Ishikawa (cell line): ENCODE measurements around the gene CLRN1.

Experiments
- CEBPB ChIP-seq: IDR thresholded peaks from 2 replicates; pipeline ENCODE4 v1.6.1; 2012
- CREB1 ChIP-seq: IDR thresholded peaks from 2 replicates; pipeline ENCODE4 v1.6.1; 2012; ENCODE audit warnings: low read depth
- EGR1 ChIP-seq: IDR thresholded peaks from 2 replicates; pipeline ENCODE4 v1.6.1; 2012
- EP300 ChIP-seq: IDR thresholded peaks from 2 replicates; pipeline ENCODE4 v1.6.1; 2012; ENCODE audit warnings: borderline replicate concordance
- FOXM1 ChIP-seq: IDR thresholded peaks from 2 replicates; pipeline ENCODE4 v1.6.1; 2012; ENCODE audit warnings: low read depth, borderline replicate concordance
- MAX ChIP-seq: IDR thresholded peaks from 2 replicates; pipeline ENCODE4 v1.6.1; 2012
- NFIC ChIP-seq: IDR thresholded peaks from 2 replicates; pipeline ENCODE4 v1.6.1; 2012
- RAD21 ChIP-seq: IDR thresholded peaks from 2 replicates; pipeline ENCODE4 v1.6.1; 2012; ENCODE audit warnings: low read depth
- TAF1 ChIP-seq: IDR thresholded peaks from 2 replicates; pipeline ENCODE4 v1.6.1; 2012; ENCODE audit warnings: low read depth, mild to moderate bottlenecking
- TCF12 ChIP-seq: IDR thresholded peaks from 2 replicates; pipeline ENCODE4 v1.6.1; 2012; ENCODE audit warnings: low read depth
- TEAD4 ChIP-seq: IDR thresholded peaks from 2 replicates; pipeline ENCODE4 v1.6.1; 2012
- YY1 ChIP-seq: IDR thresholded peaks from 2 replicates; pipeline ENCODE4 v1.6.1; 2012; ENCODE audit warnings: low read depth
- ZBTB7A ChIP-seq: IDR thresholded peaks from 2 replicates; pipeline ENCODE4 v1.6.1; 2012; ENCODE audit warnings: low read depth
- TF ChIP-seq, protein P1 (sequence below): IDR thresholded peaks from 2 replicates; pipeline ENCODE4 v1.6.1; 2012; ENCODE audit warnings: low read depth, mild to moderate bottlenecking
- TF ChIP-seq, protein P2 (sequence below): IDR thresholded peaks from 2 replicates; pipeline ENCODE4 v1.6.1; 2012

CLRN1 gene, protein sequence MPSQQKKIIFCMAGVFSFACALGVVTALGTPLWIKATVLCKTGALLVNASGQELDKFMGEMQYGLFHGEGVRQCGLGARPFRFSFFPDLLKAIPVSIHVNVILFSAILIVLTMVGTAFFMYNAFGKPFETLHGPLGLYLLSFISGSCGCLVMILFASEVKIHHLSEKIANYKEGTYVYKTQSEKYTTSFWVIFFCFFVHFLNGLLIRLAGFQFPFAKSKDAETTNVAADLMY

GRCh38 chr3:150972366-150973071, at the start of gene CLRN1:
Gene CLRN1, minus strand, starts transcription at chr3:150972727. Its CDS starts 19 bp downstream, at chr3:150972708.
- no peak for TF ChIP-seq MAX
- TF ChIP-seq, protein P1, sequence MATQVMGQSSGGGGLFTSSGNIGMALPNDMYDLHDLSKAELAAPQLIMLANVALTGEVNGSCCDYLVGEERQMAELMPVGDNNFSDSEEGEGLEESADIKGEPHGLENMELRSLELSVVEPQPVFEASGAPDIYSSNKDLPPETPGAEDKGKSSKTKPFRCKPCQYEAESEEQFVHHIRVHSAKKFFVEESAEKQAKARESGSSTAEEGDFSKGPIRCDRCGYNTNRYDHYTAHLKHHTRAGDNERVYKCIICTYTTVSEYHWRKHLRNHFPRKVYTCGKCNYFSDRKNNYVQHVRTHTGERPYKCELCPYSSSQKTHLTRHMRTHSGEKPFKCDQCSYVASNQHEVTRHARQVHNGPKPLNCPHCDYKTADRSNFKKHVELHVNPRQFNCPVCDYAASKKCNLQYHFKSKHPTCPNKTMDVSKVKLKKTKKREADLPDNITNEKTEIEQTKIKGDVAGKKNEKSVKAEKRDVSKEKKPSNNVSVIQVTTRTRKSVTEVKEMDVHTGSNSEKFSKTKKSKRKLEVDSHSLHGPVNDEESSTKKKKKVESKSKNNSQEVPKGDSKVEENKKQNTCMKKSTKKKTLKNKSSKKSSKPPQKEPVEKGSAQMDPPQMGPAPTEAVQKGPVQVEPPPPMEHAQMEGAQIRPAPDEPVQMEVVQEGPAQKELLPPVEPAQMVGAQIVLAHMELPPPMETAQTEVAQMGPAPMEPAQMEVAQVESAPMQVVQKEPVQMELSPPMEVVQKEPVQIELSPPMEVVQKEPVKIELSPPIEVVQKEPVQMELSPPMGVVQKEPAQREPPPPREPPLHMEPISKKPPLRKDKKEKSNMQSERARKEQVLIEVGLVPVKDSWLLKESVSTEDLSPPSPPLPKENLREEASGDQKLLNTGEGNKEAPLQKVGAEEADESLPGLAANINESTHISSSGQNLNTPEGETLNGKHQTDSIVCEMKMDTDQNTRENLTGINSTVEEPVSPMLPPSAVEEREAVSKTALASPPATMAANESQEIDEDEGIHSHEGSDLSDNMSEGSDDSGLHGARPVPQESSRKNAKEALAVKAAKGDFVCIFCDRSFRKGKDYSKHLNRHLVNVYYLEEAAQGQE: peak; percentile 55; the same call in 1 of the 2 replicates
- TF ChIP-seq FOXM1: no peak
- TF ChIP-seq NFIC: no peak

DNA sequence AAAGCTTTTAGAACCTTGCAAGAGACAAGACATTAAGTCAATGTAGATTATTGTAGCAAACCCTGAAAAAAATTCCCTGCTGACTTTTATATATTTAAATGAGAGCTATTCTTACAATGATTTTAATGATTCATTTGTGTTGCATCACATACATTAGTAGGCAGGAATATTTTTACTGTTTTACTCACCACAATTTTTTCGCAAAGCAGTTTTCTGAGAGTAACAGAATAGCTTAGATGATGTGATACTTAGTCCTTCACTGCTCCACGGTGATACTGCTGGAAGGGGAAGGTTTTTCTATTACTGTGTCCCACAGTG, 43.9 kb upstream of the CLRN1 start:
- TF ChIP-seq CEBPB (no peak), CREB1 (no peak), TEAD4 (no peak), MAX (no peak), EGR1 (no peak), TAF1 (no peak), EP300 (no peak)

DNA sequence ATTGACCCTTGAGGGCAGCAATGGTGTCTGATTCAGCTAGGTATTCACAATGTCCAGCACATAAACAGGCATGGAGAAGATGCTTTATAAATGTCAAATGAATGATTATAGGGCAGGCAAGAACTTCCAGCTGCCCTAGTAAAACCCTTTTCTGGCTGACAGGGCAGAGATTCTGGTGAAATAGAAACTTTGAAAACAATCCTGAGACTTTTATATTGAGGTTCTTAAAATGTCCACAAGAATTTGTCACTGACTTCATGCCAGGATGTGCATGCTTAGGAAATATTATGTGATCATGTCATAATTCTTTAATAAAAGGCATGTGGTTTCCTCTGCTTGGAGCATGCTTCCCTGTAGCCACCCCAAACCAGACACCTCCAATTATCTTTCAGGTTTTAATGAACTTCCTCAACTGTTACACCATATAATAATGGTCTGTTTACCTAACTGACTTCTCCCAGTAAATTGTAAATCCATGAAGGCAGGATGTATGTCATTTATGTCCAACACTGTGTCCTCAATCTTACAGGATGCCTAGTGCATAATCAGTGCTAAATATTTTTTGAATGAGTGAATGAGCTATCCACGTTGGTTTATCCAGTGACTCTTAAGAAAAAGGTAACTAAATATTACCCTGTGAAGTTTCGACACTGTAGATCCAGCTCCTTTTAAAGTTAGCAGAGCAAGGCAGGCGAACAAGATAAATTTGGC, 43.4 kb upstream of the CLRN1 start:
- TF ChIP-seq EP300: no peak
- TF ChIP-seq RAD21: no peak
- no peak for TF ChIP-seq TCF12
- no peak for TF ChIP-seq EGR1
- no peak for TF ChIP-seq CREB1
- no peak for TF ChIP-seq FOXM1
- TF ChIP-seq, protein P2, sequence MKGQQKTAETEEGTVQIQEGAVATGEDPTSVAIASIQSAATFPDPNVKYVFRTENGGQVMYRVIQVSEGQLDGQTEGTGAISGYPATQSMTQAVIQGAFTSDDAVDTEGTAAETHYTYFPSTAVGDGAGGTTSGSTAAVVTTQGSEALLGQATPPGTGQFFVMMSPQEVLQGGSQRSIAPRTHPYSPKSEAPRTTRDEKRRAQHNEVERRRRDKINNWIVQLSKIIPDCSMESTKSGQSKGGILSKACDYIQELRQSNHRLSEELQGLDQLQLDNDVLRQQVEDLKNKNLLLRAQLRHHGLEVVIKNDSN: no peak

DNA sequence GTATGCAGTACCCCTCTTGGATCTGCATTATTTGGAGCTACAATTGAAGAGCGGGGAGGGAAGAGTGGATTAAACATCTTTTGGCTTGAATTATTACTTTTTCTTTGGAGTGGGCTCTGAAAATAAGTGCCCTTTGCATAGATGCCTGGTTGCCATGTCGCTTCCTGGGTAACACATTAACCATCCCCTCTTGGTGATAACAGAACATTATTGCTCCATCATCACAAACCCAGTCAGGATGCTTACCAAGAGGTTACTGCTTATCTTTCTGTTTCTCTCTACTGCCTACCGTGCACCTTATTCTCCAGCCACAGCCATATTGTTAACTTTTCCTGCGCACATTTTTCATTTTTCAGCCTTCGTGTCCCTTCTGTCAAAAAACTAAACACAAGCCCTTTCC, 42.7 kb upstream of the CLRN1 start:
- TF ChIP-seq ZBTB7A (no peak), CREB1 (no peak), TCF12 (no peak), RAD21 (no peak), FOXM1 (no peak), YY1 (no peak), EGR1 (no peak), TAF1 (no peak), NFIC (no peak), CEBPB (no peak), EP300 (no peak), TEAD4 (no peak), MAX (no peak)
- TF ChIP-seq, protein P2: no peak
- TF ChIP-seq, protein P1: no peak

- TF ChIP-seq TAF1 (no peak), FOXM1 (no peak), MAX (no peak), ZBTB7A (no peak), NFIC (no peak), CEBPB (no peak), TCF12 (no peak), YY1 (no peak), CREB1 (no peak), TEAD4 (no peak), RAD21 (no peak), EGR1 (no peak), EP300 (no peak)
- TF ChIP-seq, protein P1: no peak
- TF ChIP-seq, protein P2: no peak
These were observed 42.0 kb upstream of the CLRN1 start for GRCh38 chr3:151014501-151015018.
